DND-41 (cell line): Measurements from ENCODE around the gene ZDHHC17.

Experiments used
- ATAC-seq: fragments of 200-7000 bp; cut with Tn5 transposase; 3 replicates; pipeline ENCODE4 v1.9.1; 2021; ENCODE audit warnings: low read depth; ENCODE audit not compliant: insufficient read depth
- DNase-seq: peaks from one replicate; pipeline ENCODE4 v3.0.0-alpha.2; 2020
- H2AFZ ChIP-seq: 2 replicates; pipeline ENCODE4 v1.6.0; 2012; ENCODE audit warnings: low read depth, low read length
- H3K27ac ChIP-seq: 2 replicates; pipeline ENCODE4 v1.5.1; 2012; ENCODE audit warnings: low read length, inconsistent platforms
- H3K27me3 ChIP-seq: fragments of 200-600 bp; sonication (generic); 2 replicates; pipeline ENCODE4 v1.6.0; 2012; ENCODE audit warnings: low read length, mild to moderate bottlenecking, inconsistent platforms; ENCODE audit not compliant: insufficient read depth, poor library complexity
- H3K36me3 ChIP-seq: 2 replicates; pipeline ENCODE4 v1.5.1; 2012; ENCODE audit warnings: low read length, inconsistent platforms; ENCODE audit not compliant: insufficient read depth
- H3K4me1 ChIP-seq: 2 replicates; pipeline ENCODE4 v1.5.1; 2012; ENCODE audit warnings: mild to moderate bottlenecking, low read length; ENCODE audit not compliant: insufficient read depth
- H3K4me2 ChIP-seq: 2 replicates; pipeline ENCODE4 v1.6.0; 2012; ENCODE audit warnings: mild to moderate bottlenecking, moderate library complexity, low read length, inconsistent platforms; ENCODE audit not compliant: insufficient read depth
- H3K4me3 ChIP-seq, 2 experiments: fragments of 200-600 bp in 1 of 2; shearing (Covaris generic) in 1 of 2; 2 replicates each; pipeline ENCODE4 v1.5.1; 2012 to 2016; ENCODE audit warnings: inconsistent platforms in 2 of 2, low read length in 2 of 2, mild to moderate bottlenecking in 2 of 2, low read depth in 1 of 2, moderate library complexity in 1 of 2
- H3K79me2 ChIP-seq: 2 replicates; pipeline ENCODE4 v1.6.0; 2012; ENCODE audit warnings: low read length, inconsistent platforms; ENCODE audit not compliant: insufficient read depth
- H3K9ac ChIP-seq: 2 replicates; pipeline ENCODE4 v1.6.0; 2012; ENCODE audit warnings: low read depth, mild to moderate bottlenecking, inconsistent platforms, low read length, moderate library complexity
- H3K9me3 ChIP-seq: 2 replicates; pipeline ENCODE4 v1.5.1; 2012; ENCODE audit warnings: low read length, moderate library complexity, mild to moderate bottlenecking, inconsistent platforms; ENCODE audit not compliant: insufficient read depth, severe bottlenecking
- H4K20me1 ChIP-seq: 2 replicates; pipeline ENCODE4 v1.6.0; 2012; ENCODE audit warnings: low read length; ENCODE audit not compliant: insufficient read depth
- EZH2 ChIP-seq: IDR thresholded peaks from 3 replicates; pipeline ENCODE4 v1.6.1; 2012; ENCODE audit warnings: borderline replicate concordance, low read depth, mild to moderate bottlenecking, moderate library complexity, low read length, inconsistent platforms; ENCODE audit not compliant: severe bottlenecking
- TF ChIP-seq, protein P1 (sequence below): IDR thresholded peaks from 2 replicates; pipeline ENCODE4 v1.5.1; 2012; ENCODE audit warnings: borderline replicate concordance, low read length, moderate library complexity, mild to moderate bottlenecking; ENCODE audit not compliant: poor library complexity, severe bottlenecking; ENCODE audit errors: extremely low read depth

Gene ZDHHC17

DNA sequence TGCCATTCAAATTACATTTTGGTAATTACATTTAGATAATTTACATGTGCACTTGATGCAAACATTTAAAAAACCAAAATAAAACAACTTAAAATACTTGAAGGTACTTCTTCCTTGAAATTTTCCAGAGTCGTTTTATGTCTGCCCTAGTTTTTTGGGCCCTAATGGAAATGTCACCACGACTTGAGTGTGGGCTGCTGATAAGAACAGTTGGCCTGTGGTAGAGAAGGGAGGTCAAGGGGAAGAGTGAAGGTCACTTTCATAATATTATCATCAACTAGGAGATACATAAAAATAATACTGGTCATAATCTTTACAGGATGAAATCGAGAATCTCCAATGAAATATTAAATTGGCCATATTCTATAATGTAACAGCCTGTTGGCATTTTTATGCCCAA lies 23.1 kb downstream of the ZDHHC17 start:
- ATAC-seq (no peak), DNase-seq (no peak)
- H3K9ac ChIP-seq = no peak overlapping the region
- no peak for TF ChIP-seq EZH2
- TF ChIP-seq, protein P1, sequence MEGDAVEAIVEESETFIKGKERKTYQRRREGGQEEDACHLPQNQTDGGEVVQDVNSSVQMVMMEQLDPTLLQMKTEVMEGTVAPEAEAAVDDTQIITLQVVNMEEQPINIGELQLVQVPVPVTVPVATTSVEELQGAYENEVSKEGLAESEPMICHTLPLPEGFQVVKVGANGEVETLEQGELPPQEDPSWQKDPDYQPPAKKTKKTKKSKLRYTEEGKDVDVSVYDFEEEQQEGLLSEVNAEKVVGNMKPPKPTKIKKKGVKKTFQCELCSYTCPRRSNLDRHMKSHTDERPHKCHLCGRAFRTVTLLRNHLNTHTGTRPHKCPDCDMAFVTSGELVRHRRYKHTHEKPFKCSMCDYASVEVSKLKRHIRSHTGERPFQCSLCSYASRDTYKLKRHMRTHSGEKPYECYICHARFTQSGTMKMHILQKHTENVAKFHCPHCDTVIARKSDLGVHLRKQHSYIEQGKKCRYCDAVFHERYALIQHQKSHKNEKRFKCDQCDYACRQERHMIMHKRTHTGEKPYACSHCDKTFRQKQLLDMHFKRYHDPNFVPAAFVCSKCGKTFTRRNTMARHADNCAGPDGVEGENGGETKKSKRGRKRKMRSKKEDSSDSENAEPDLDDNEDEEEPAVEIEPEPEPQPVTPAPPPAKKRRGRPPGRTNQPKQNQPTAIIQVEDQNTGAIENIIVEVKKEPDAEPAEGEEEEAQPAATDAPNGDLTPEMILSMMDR = no peak
- H3K4me1 ChIP-seq = no peaks in the 10 kb centered on the region
- H2AFZ ChIP-seq = no peak overlapping the region
- peaks cover 68% of the 10 kb centered on the region for H3K79me2 ChIP-seq
- no peaks in the 10 kb centered on the region for H3K9me3 ChIP-seq
- no peak overlapping the region for H3K4me3 ChIP-seq
- H3K27ac ChIP-seq = no peak overlapping the region
- H3K27me3 ChIP-seq = no peaks in the 10 kb centered on the region
- H3K4me2 ChIP-seq = no peak overlapping the region
- H4K20me1 ChIP-seq = peaks cover 42% of the 10 kb centered on the region
- no peaks in the 10 kb centered on the region for H3K36me3 ChIP-seq

DNA sequence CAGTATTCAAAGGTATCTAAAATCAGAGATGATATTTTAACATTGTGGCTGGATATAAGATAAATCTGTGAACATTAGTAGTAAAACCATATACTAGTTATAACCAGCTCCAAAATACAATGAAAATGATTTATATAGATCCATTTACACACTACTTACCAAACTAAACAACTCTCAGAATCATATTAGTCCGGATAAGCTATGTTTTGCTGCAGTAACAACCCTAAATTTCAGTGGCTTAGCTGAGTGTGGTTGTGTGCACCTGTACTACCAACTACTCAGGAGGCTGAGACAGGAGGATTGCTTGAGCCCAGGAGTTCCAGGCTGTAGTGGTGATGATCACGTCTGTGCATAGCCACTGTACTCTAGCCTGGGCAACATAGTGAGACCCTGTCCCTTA lies 23.8 kb downstream of the ZDHHC17 start:
- Histone ChIP-seq H3K27ac (no peak overlapping the region), H3K27me3 (no peaks in the 10 kb centered on the region), H4K20me1 (peaks cover 39% of the 10 kb centered on the region), H3K4me2 (no peak overlapping the region), H3K9ac (no peak overlapping the region), H2AFZ (no peak overlapping the region), H3K79me2 (peaks cover 68% of the 10 kb centered on the region), H3K4me1 (no peaks in the 10 kb centered on the region), H3K36me3 (no peaks in the 10 kb centered on the region), H3K9me3 (no peaks in the 10 kb centered on the region), H3K4me3 (no peak overlapping the region)
- TF ChIP-seq EZH2 = no peak
- TF ChIP-seq, protein P1 = no peak
- ATAC-seq (no peak), DNase-seq (no peak)

DNA sequence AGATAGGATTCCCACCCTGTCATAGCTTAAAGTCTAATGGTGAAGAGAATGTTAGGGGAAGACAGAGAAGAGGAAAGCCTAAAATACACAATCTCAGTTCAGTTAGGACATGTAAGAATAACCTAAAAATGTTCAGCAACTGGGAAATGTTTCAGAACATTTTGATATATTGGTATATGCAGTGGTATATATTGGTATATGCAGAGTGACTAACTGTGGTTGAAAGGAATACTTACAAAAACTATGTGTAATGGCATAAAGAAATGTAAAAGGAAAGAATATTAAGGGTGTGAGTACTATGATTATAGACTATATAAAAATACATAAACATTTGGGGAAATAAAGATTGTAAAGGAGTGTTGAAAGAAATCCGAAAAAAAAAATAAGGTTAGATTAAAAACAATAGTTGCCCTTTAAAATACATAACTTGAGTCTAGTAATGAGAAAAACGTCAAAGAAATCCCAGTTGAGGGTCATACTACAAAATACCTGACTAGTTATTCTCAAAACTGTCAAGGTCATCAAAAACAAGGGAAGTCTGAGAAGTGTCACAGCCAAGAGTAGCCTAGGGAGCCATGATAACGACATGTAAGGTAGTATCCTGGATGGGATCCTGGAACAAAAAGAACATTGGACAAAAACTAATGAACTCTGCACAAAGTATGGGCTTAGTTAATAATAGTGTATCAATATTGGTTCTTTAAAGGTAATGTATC lies 25.6 kb downstream of the ZDHHC17 start:
- no peaks in the 10 kb centered on the region for H3K36me3 ChIP-seq
- no peaks in the 10 kb centered on the region for H3K9me3 ChIP-seq
- no peak overlapping the region for H2AFZ ChIP-seq
- no peak overlapping the region for H3K27ac ChIP-seq
- H3K9ac ChIP-seq = no peak overlapping the region
- no peak overlapping the region for H3K4me3 ChIP-seq
- no peak overlapping the region for H3K4me2 ChIP-seq
- H3K79me2 ChIP-seq = peaks cover 67% of the 10 kb centered on the region
- DNase-seq = no peak
- peaks cover 35% of the 10 kb centered on the region for H4K20me1 ChIP-seq
- no peaks in the 10 kb centered on the region for H3K4me1 ChIP-seq
- TF ChIP-seq, protein P1 = no peak
- no peak for TF ChIP-seq EZH2
- no peaks in the 10 kb centered on the region for H3K27me3 ChIP-seq
- ATAC-seq = no peak
